ENCODE results near the gene SLC27A5. TPM values are rescaled to one million over a fixed set of nuclear protein-coding genes. Genes with fewer than 3 reads are reported as not detected.

The SLC27A5 gene
- total RNA-seq, 2 donors from 2014 or later = 7.1 to 8.5 TPM

- Histone ChIP-seq H3K27me3 (replicated peaks; ENCODE audit: insufficient read depth) (no peaks in the 10 kb centered on the region), H3K4me3 (no peak overlapping the region), H3K36me3 (peaks cover 57% of the 10 kb centered on the region), H3K4me1 (ENCODE audit: control insufficient read depth in 1 of 2, low read depth in 2 of 2) (peaks cover 21 to 28% of the 10 kb centered on the region in 2 donors), H3K27ac (no peak overlapping the region), H3K9me3 (no peaks in the 10 kb centered on the region)
- DNase-seq (ENCODE audit: low spot score) (no peak), ATAC-seq (ENCODE audit: insufficient number of reproducible peaks, low FRiP score, low read depth) (no peak)
- TF ChIP-seq CTCF (IDR thresholded peaks at IDR 0.05) = no peak
Measured at GRCh38 chr19:58548859-58549663, 37.3 kb upstream of the SLC27A5 start.

GRCh38 chr19:58547323-58548312 lies 35.8 kb upstream of the SLC27A5 start:
- no peaks in the 10 kb centered on the region for H3K9me3 ChIP-seq
- DNase-seq (ENCODE audit: low spot score) = no peak
- H3K4me1 ChIP-seq (ENCODE audit: control insufficient read depth in 1 of 2, low read depth in 2 of 2) = peaks cover 20 to 21% of the 10 kb centered on the region in 2 donors
- no peak for ATAC-seq (ENCODE audit: insufficient number of reproducible peaks, low FRiP score, low read depth)
- H3K36me3 ChIP-seq = peaks cover 55% of the 10 kb centered on the region
- no peak overlapping the region for H3K27ac ChIP-seq
- H3K27me3 ChIP-seq (replicated peaks; ENCODE audit: insufficient read depth) = no peaks in the 10 kb centered on the region
- TF ChIP-seq CTCF (IDR thresholded peaks at IDR 0.05) = no peak
- no peak overlapping the region for H3K4me3 ChIP-seq

GRCh38 chr19:58546019-58546530 lies 34.3 kb upstream of the SLC27A5 start:
- Histone ChIP-seq H3K4me1 (ENCODE audit: control insufficient read depth in 1 of 2, low read depth in 2 of 2) (peaks cover 20 to 21% of the 10 kb centered on the region in 2 donors), H3K27ac (peak overlapping the region in 1 of 2 donors; percentile 30), H3K36me3 (peaks cover 39% of the 10 kb centered on the region), H3K9me3 (no peaks in the 10 kb centered on the region), H3K27me3 (replicated peaks; ENCODE audit: insufficient read depth) (no peaks in the 10 kb centered on the region), H3K4me3 (peak overlapping the region; percentile 84)
- DNase-seq (ENCODE audit: low spot score) (no peak), ATAC-seq (ENCODE audit: insufficient number of reproducible peaks, low FRiP score, low read depth) (no peak)
- TF ChIP-seq CTCF (IDR thresholded peaks at IDR 0.05) = no peak

- Histone ChIP-seq H3K4me1 (ENCODE audit: control insufficient read depth in 1 of 2, low read depth in 2 of 2) (peaks cover 20 to 21% of the 10 kb centered on the region in 2 donors), H3K36me3 (peaks cover 34% of the 10 kb centered on the region), H3K4me3 (peak overlapping the region; percentile 84), H3K27me3 (replicated peaks; ENCODE audit: insufficient read depth) (no peaks in the 10 kb centered on the region), H3K27ac (peak overlapping the region; percentile 61 to 63), H3K9me3 (no peaks in the 10 kb centered on the region)
- DNase-seq (ENCODE audit: low spot score) (no peak), ATAC-seq (ENCODE audit: insufficient number of reproducible peaks, low FRiP score, low read depth) (no peak)
- TF ChIP-seq CTCF (IDR thresholded peaks at IDR 0.05) = no peak
Measured at GRCh38 chr19:58545286-58546018, 33.7 kb upstream of the SLC27A5 start.

All from thoracic aorta (tissue), 2 donors.